K562 (cell line): ENCODE results near the gene ALPK1. TPM values are rescaled to one million over a fixed set of nuclear protein-coding genes. Genes with fewer than 3 reads are reported as not detected.

ENCODE experiments used
- ATAC-seq: fragments of 200-7000 bp; cut with Tn5 transposase; 3 replicates; pipeline ENCODE4 v1.9.1; 2020; ENCODE audit warnings: moderate library complexity
- BruUV-seq: library from RNA; stranded (reverse); fragments of 400-500 nt; replicated peaks from 2 replicates; lab custom pipeline; 2021; lab: Mats Ljungman, UMichigan
- CTCF ChIA-PET: fragments of 300-600 bp; formaldehyde crosslinking; extraction: SDS; loops from one replicate; lab custom pipeline; 2021; ENCODE audit warnings: low intra/inter-chr PET ratio; lab: Yijun Ruan, JAX
- POLR2A ChIA-PET: fragments of 300-600, 350-650 bp; sonication (Branson Sonifier 250); formaldehyde crosslinking; extraction: SDS; loops from one replicate; lab custom pipeline; 2021; ENCODE audit warnings: antibody characterized with exemption, inconsistent platforms; lab: Yijun Ruan, JAX
- DNase-seq, 4 experiments: peaks; one replicate each; pipeline versions ENCODE4 v3.0.0 to v3.0.0-alpha.2; 2011 to 2018; ENCODE audit warnings: low spot score in 3 of 4, mixed read lengths in 3 of 4; ENCODE audit errors: extremely low read depth in 1 of 4
- FAIRE-seq: peaks from 2 replicates; lab custom pipeline; 2011; peaks lifted over from hg19 to GRCh38; lab: Jason Lieb, UNC
- H2AFZ ChIP-seq: 2 replicates; pipeline ENCODE4 v1.6.0; 2011; ENCODE audit warnings: low read depth, low read length, control low read depth, inconsistent platforms
- H3K27ac ChIP-seq: fragments of 200-600 bp; 3 replicates; pipeline ENCODE4 v1.8.0; 2011; ENCODE audit warnings: low read depth, mild to moderate bottlenecking, control low read depth, inconsistent platforms, low read length, moderate library complexity, mixed read lengths; ENCODE audit errors: extremely low read depth
- H3K27me3 ChIP-seq, 2 experiments: fragments of 300-600 bp in 1 of 2; 2 replicates in 1 of 2; 3 replicates in 1 of 2; pipeline versions ENCODE4 v1.6.0 to v1.8.0; 2011; ENCODE audit warnings: inconsistent platforms in 2 of 2, low read length in 2 of 2, mild to moderate bottlenecking in 1 of 2, mixed read lengths in 1 of 2, moderate library complexity in 1 of 2; ENCODE audit not compliant: control insufficient read depth in 2 of 2, insufficient read depth in 2 of 2
- H3K36me3 ChIP-seq: fragments of 300-600 bp; 3 replicates; pipeline ENCODE4 v1.8.0; 2011; ENCODE audit warnings: mild to moderate bottlenecking, low read length, inconsistent platforms; ENCODE audit not compliant: control insufficient read depth, insufficient read depth
- H3K4me1 ChIP-seq, 2 experiments: fragments of 200-600 bp in 1 of 2; replicated peaks in 1 of 2; 2 replicates in 1 of 2; 3 replicates in 1 of 2; pipeline versions ENCODE4 v1.5.1 to v1.8.0; 2011; ENCODE audit warnings: inconsistent platforms in 2 of 2, low read length in 2 of 2, mild to moderate bottlenecking in 1 of 2, mixed read lengths in 1 of 2, moderate library complexity in 1 of 2; ENCODE audit not compliant: control insufficient read depth in 2 of 2, insufficient read depth in 2 of 2
- H3K4me2 ChIP-seq: 2 replicates; pipeline ENCODE4 v1.6.1; 2011; ENCODE audit warnings: low read length, control low read depth, inconsistent platforms, mixed read lengths; ENCODE audit not compliant: insufficient read depth
- H3K4me3 ChIP-seq: fragments of 200-600 bp; sonication (generic), shearing (Covaris generic); 2 replicates; pipeline ENCODE4 v1.5.1; 2016; ENCODE audit warnings: control low read depth, inconsistent platforms
- H3K79me2 ChIP-seq: fragments of 200-600 bp; 3 replicates; pipeline ENCODE4 v1.8.0; 2011; ENCODE audit warnings: low read length, inconsistent platforms; ENCODE audit not compliant: control insufficient read depth, insufficient read depth
- H3K9ac ChIP-seq, 2 experiments: 2 replicates each; pipeline versions ENCODE4 v1.6.0 to v1.6.1; 2011; ENCODE audit warnings: low read depth in 2 of 2, low read length in 2 of 2, control low read depth in 1 of 2, inconsistent platforms in 1 of 2, mild to moderate bottlenecking in 1 of 2, mixed read lengths in 1 of 2; ENCODE audit not compliant: insufficient read depth in 1 of 2
- H3K9me1 ChIP-seq: one replicate; pipeline ENCODE4 v1.6.0; 2011; ENCODE audit warnings: inconsistent platforms, mild to moderate bottlenecking, low read length, moderate library complexity; ENCODE audit not compliant: control insufficient read depth, insufficient read depth
- H3K9me3 ChIP-seq: replicated peaks from 2 replicates; pipeline ENCODE4 v1.5.1; 2011; ENCODE audit warnings: low read depth, low read length, inconsistent platforms; ENCODE audit not compliant: control insufficient read depth, insufficient read depth
- H4K20me1 ChIP-seq: replicated peaks from 2 replicates; pipeline ENCODE4 v1.6.1; 2011; ENCODE audit warnings: low read length, inconsistent platforms, mixed read lengths; ENCODE audit not compliant: control insufficient read depth, insufficient read depth
- DPF2 ChIP-seq: fragments of 450-650 bp; IDR thresholded peaks from 2 replicates; pipeline ENCODE4 v1.6.1; 2016
- E2F8 ChIP-seq: fragments of 450-650 bp; IDR thresholded peaks from 2 replicates; pipeline ENCODE4 v1.7.1; 2018; ENCODE audit warnings: mild to moderate bottlenecking, low read depth; ENCODE audit not compliant: partially characterized antibody
- ZFP36 ChIP-seq: fragments of 150-350 bp; IDR thresholded peaks from 2 replicates; pipeline ENCODE4 v1.6.1; 2018; ENCODE audit warnings: low read length, low read depth; ENCODE audit not compliant: partially characterized antibody
- ZNF23 ChIP-seq: fragments of 250-450 bp; sonication (Bioruptor Pico); IDR thresholded peaks from 2 replicates; pipeline ENCODE4 v1.4.0; 2020; ENCODE audit warnings: mild to moderate bottlenecking
- ZNF3 ChIP-seq: fragments of 250-450 bp; sonication (Bioruptor Pico); IDR thresholded peaks from 2 replicates; pipeline ENCODE4 v1.5.0; 2021; ENCODE audit warnings: mild to moderate bottlenecking, moderate library complexity
- WGBS: fragments of 100-300 bp; shearing (Covaris generic); methylation state at CpG from one replicate; pipeline ENCODE4 v1.1.6; 2016; ENCODE audit warnings: low coverage, mixed read lengths; ENCODE audit not compliant: insufficient coverage; ENCODE audit errors: missing lambda C conversion rate; 5-methylcytosine and 5-hydroxymethylcytosine counted together
- in situ Hi-C: fragments of 300-500 bp; cut with MboI; formaldehyde crosslinking; loops from 4 replicates; pipeline ENCODE4 v1.15.0; 2018; ENCODE audit warnings: inconsistent platforms, mixed read lengths
- intact Hi-C: fragments of 100-400 bp; cut with micrococcal nuclease; formaldehyde crosslinking; loops from 2 replicates; pipeline ENCODE4 v1.14.2; 2022
- polyA plus RNA-seq, 8 experiments: library from polyadenylated mRNA; depleted of rRNA in 4 of 8; stranded (reverse) in 5 of 8; unstranded in 3 of 8; fragments of >200 nt; fragmentation: Nextera tagmentation in 2 of 8; fragmentation: Illumina TruSeq in 1 of 8; extraction: Ambion mirVana in 2 of 8; extraction: Trizol in 1 of 8; gene quantifications; 2 replicates each; pipeline versions ENCODE4 v1.2.1 to v1.2.3, GENCODE V29; 2011 to 2014; ENCODE audit warnings: inconsistent platforms in 1 of 8, missing spikeins in 1 of 8
- total RNA-seq, 7 experiments: library from RNA; depleted of rRNA in 6 of 7; stranded (reverse); fragments of >200 nt in 6 of 7; fragmentation: Illumina TruSeq in 2 of 7; extraction: Trizol in 2 of 7; gene quantifications; 2 replicates each; pipeline versions ENCODE4 v1.2.1 to v1.2.3, GENCODE V29; 2011 to 2021; ENCODE audit warnings: low replicate concordance in 1 of 7
- TF ChIP-seq, protein P1 (sequence below): fragments of 250-450 bp; sonication (Bioruptor Pico); IDR thresholded peaks from 2 replicates; pipeline ENCODE4 v1.8.0; 2022; ENCODE audit warnings: inconsistent platforms

Gene ALPK1
- total and polyA plus RNA-seq, 9 of the 15 experiments (the other 6 are each of a cell fraction or from before 2014, with no cell fraction given), result 2.3 to 6.9 (median 4.6) TPM

DNA sequence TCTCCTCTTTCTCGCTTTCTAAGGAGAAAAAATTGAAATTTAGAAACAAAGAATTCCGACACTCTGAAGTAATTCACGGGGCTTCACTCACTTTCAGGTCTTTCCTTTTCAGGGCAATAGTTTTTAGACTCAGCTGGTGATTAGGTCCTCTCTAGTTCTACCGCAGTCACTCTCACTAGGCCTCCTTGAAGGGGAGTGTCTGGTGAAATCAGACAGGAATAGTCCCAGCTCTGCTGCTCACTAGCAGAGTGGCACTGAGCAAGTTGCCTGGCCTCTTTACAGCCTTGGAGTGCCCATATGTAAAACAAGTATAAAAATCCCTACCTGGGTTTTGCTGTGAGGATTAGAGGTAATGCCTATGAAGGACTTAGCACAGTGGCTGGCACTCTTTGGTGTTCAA lies 154.7 kb downstream of the ALPK1 start (continued):
- TF ChIP-seq ZFP36 (no peak), ZNF3 (CRISPR knock-in tag) (no peak)
- TF ChIP-seq, protein P1, sequence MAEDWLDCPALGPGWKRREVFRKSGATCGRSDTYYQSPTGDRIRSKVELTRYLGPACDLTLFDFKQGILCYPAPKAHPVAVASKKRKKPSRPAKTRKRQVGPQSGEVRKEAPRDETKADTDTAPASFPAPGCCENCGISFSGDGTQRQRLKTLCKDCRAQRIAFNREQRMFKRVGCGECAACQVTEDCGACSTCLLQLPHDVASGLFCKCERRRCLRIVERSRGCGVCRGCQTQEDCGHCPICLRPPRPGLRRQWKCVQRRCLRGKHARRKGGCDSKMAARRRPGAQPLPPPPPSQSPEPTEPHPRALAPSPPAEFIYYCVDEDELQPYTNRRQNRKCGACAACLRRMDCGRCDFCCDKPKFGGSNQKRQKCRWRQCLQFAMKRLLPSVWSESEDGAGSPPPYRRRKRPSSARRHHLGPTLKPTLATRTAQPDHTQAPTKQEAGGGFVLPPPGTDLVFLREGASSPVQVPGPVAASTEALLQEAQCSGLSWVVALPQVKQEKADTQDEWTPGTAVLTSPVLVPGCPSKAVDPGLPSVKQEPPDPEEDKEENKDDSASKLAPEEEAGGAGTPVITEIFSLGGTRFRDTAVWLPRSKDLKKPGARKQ (CRISPR knock-in tag), result no peak

DNA sequence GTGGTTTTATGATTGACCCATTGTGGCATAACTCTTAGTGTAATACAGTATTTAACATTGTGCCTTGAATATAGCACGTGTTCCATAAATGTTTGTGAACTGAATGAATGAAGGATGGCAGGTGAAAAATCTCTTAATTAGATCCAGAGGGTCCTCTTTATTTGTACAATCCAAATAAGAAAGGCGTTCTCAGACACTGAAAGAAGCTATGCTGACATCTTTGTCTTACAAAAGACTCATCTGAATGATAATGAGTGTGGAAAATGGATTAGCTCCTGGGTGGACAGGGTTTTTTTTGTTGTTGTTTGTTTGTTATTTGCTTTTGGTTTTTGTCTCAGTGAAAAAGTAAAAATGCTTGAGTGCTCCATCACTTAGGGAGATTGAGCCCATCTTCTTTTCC lies 156.2 kb downstream of the ALPK1 start:
- Histone ChIP-seq H3K9me1 (no peaks in the 10 kb centered on the region), H2AFZ (no peak overlapping the region), H3K27ac (no peak overlapping the region), H3K79me2 (no peaks in the 10 kb centered on the region), H3K9me3 (no peaks in the 10 kb centered on the region), H3K36me3 (no peaks in the 10 kb centered on the region), H3K4me1 (no peaks in the 10 kb centered on the region), H3K9ac (no peak overlapping the region), H4K20me1 (no peaks in the 10 kb centered on the region), H3K27me3 (no peaks in the 10 kb centered on the region; a peak in 1 of 5 replicates), H3K4me3 (no peak overlapping the region), H3K4me2 (no peak overlapping the region)
- FAIRE-seq (no peak), DNase-seq (no peak), ATAC-seq (no peak)
- intact Hi-C loops, result no loop called here
- BruUV-seq, result no TSS peak
- in situ Hi-C loops, result no loop called here
- CTCF ChIA-PET, result no interaction called here
- 0% methylated on average over 2 of the region's 2 CpGs for WGBS
- POLR2A ChIA-PET, result interaction anchor here (0.6 kb wide), 1 partner anchor 491 kb away, joined by 3 read pairs; no protein-coding TSS in a partner anchor
- no peak for TF ChIP-seq DPF2
- no peak for TF ChIP-seq ZNF23
- no peak for TF ChIP-seq E2F8
